Gastroesophageal sphincter (tissue), 3 donors: Measurements from ENCODE around the gene NLK.

Source experiments
- CTCF ChIP-seq, 4 experiments: fragments of 200-600 bp in 2 of 4; fragments of 450-650 bp in 2 of 4; sonication (generic) in 1 of 4; IDR thresholded peaks; one replicate each; pipeline ENCODE4 v1.5.1; 2017 to 2019; ENCODE audit warnings: antibody characterized with exemption in 4 of 4, mild to moderate bottlenecking in 2 of 4, moderate library complexity in 2 of 4
- EP300 ChIP-seq: sonication (generic); formaldehyde crosslinking; IDR thresholded peaks from one replicate; pipeline ENCODE4 v1.6.1; 2017; ENCODE audit warnings: antibody characterized with exemption, mild to moderate bottlenecking
- POLR2A ChIP-seq, 2 donors: fragments of 450-650 bp; IDR thresholded peaks; one replicate each; pipeline ENCODE4 v1.6.1; 2017; ENCODE audit warnings: antibody characterized with exemption in 2 of 2, mild to moderate bottlenecking in 2 of 2, moderate library complexity in 1 of 2

GRCh38 chr17:28001149-28001548, 41.3 kb upstream of the NLK start:
- no peak for TF ChIP-seq CTCF (IDR thresholded peaks at IDR 0.05)
- no peak for TF ChIP-seq POLR2A (IDR thresholded peaks at IDR 0.05)
- no peak for TF ChIP-seq EP300
